K562 (cell line): ENCODE measurements around the gene TMEM72. TPM values are rescaled to one million over a fixed set of nuclear protein-coding genes. Genes with fewer than 3 reads are reported as not detected.

Experiments
- ATAC-seq: fragments of 200-7000 bp; cut with Tn5 transposase; 3 replicates; pipeline ENCODE4 v1.9.1; 2020; ENCODE audit warnings: moderate library complexity
- BruUV-seq: library from RNA; stranded (reverse); fragments of 400-500 nt; replicated peaks from 2 replicates; lab custom pipeline; 2021; lab: Mats Ljungman, UMichigan
- CTCF ChIA-PET: fragments of 300-600 bp; formaldehyde crosslinking; extraction: SDS; loops from one replicate; lab custom pipeline; 2021; ENCODE audit warnings: low intra/inter-chr PET ratio; lab: Yijun Ruan, JAX
- POLR2A ChIA-PET: fragments of 300-600, 350-650 bp; sonication (Branson Sonifier 250); formaldehyde crosslinking; extraction: SDS; loops from one replicate; lab custom pipeline; 2021; ENCODE audit warnings: antibody characterized with exemption, inconsistent platforms; lab: Yijun Ruan, JAX
- DNase-seq, 4 experiments: peaks; one replicate each; pipeline versions ENCODE4 v3.0.0 to v3.0.0-alpha.2; 2011 to 2018; ENCODE audit warnings: low spot score in 3 of 4, mixed read lengths in 3 of 4; ENCODE audit errors: extremely low read depth in 1 of 4
- FAIRE-seq: peaks from 2 replicates; lab custom pipeline; 2011; peaks lifted over from hg19 to GRCh38; lab: Jason Lieb, UNC
- H2AFZ ChIP-seq: 2 replicates; pipeline ENCODE4 v1.6.0; 2011; ENCODE audit warnings: low read depth, low read length, control low read depth, inconsistent platforms
- H3K27ac ChIP-seq: fragments of 200-600 bp; 3 replicates; pipeline ENCODE4 v1.8.0; 2011; ENCODE audit warnings: low read depth, mild to moderate bottlenecking, control low read depth, inconsistent platforms, low read length, moderate library complexity, mixed read lengths; ENCODE audit errors: extremely low read depth
- H3K27me3 ChIP-seq, 2 experiments: fragments of 300-600 bp in 1 of 2; 2 replicates in 1 of 2; 3 replicates in 1 of 2; pipeline versions ENCODE4 v1.6.0 to v1.8.0; 2011; ENCODE audit warnings: inconsistent platforms in 2 of 2, low read length in 2 of 2, mild to moderate bottlenecking in 1 of 2, mixed read lengths in 1 of 2, moderate library complexity in 1 of 2; ENCODE audit not compliant: control insufficient read depth in 2 of 2, insufficient read depth in 2 of 2
- H3K36me3 ChIP-seq: fragments of 300-600 bp; 3 replicates; pipeline ENCODE4 v1.8.0; 2011; ENCODE audit warnings: mild to moderate bottlenecking, low read length, inconsistent platforms; ENCODE audit not compliant: control insufficient read depth, insufficient read depth
- H3K4me1 ChIP-seq, 2 experiments: fragments of 200-600 bp in 1 of 2; replicated peaks in 1 of 2; 2 replicates in 1 of 2; 3 replicates in 1 of 2; pipeline versions ENCODE4 v1.5.1 to v1.8.0; 2011; ENCODE audit warnings: inconsistent platforms in 2 of 2, low read length in 2 of 2, mild to moderate bottlenecking in 1 of 2, mixed read lengths in 1 of 2, moderate library complexity in 1 of 2; ENCODE audit not compliant: control insufficient read depth in 2 of 2, insufficient read depth in 2 of 2
- H3K4me2 ChIP-seq: 2 replicates; pipeline ENCODE4 v1.6.1; 2011; ENCODE audit warnings: low read length, control low read depth, inconsistent platforms, mixed read lengths; ENCODE audit not compliant: insufficient read depth
- H3K4me3 ChIP-seq: fragments of 200-600 bp; sonication (generic), shearing (Covaris generic); 2 replicates; pipeline ENCODE4 v1.5.1; 2016; ENCODE audit warnings: control low read depth, inconsistent platforms
- H3K79me2 ChIP-seq: fragments of 200-600 bp; 3 replicates; pipeline ENCODE4 v1.8.0; 2011; ENCODE audit warnings: low read length, inconsistent platforms; ENCODE audit not compliant: control insufficient read depth, insufficient read depth
- H3K9ac ChIP-seq, 2 experiments: 2 replicates each; pipeline versions ENCODE4 v1.6.0 to v1.6.1; 2011; ENCODE audit warnings: low read depth in 2 of 2, low read length in 2 of 2, control low read depth in 1 of 2, inconsistent platforms in 1 of 2, mild to moderate bottlenecking in 1 of 2, mixed read lengths in 1 of 2; ENCODE audit not compliant: insufficient read depth in 1 of 2
- H3K9me1 ChIP-seq: one replicate; pipeline ENCODE4 v1.6.0; 2011; ENCODE audit warnings: inconsistent platforms, mild to moderate bottlenecking, low read length, moderate library complexity; ENCODE audit not compliant: control insufficient read depth, insufficient read depth
- H3K9me3 ChIP-seq: replicated peaks from 2 replicates; pipeline ENCODE4 v1.5.1; 2011; ENCODE audit warnings: low read depth, low read length, inconsistent platforms; ENCODE audit not compliant: control insufficient read depth, insufficient read depth
- H4K20me1 ChIP-seq: replicated peaks from 2 replicates; pipeline ENCODE4 v1.6.1; 2011; ENCODE audit warnings: low read length, inconsistent platforms, mixed read lengths; ENCODE audit not compliant: control insufficient read depth, insufficient read depth
- PBX2 ChIP-seq, 2 experiments: IDR thresholded peaks in 1 of 2; conservative IDR thresholded peaks in 1 of 2; 2 replicates each; pipeline ENCODE4 v1.6.1; 2016; ENCODE audit warnings: low read depth in 2 of 2, mild to moderate bottlenecking in 1 of 2, missing compliant biosample characterization in 1 of 2, missing genetic modification characterization in 1 of 2, moderate library complexity in 1 of 2
- PKNOX1 ChIP-seq: fragments of 450-650 bp; IDR thresholded peaks from 2 replicates; pipeline ENCODE4 v1.6.1; 2016
- USF2 ChIP-seq: sonication (generic); formaldehyde crosslinking; IDR thresholded peaks from 2 replicates; pipeline ENCODE4 v1.5.0; 2020; ENCODE audit warnings: missing genetic modification reagents
- WGBS: fragments of 100-300 bp; shearing (Covaris generic); methylation state at CpG from one replicate; pipeline ENCODE4 v1.1.6; 2016; ENCODE audit warnings: low coverage, mixed read lengths; ENCODE audit not compliant: insufficient coverage; ENCODE audit errors: missing lambda C conversion rate; 5-methylcytosine and 5-hydroxymethylcytosine counted together
- in situ Hi-C: fragments of 300-500 bp; cut with MboI; formaldehyde crosslinking; loops from 4 replicates; pipeline ENCODE4 v1.15.0; 2018; ENCODE audit warnings: inconsistent platforms, mixed read lengths
- intact Hi-C: fragments of 100-400 bp; cut with micrococcal nuclease; formaldehyde crosslinking; loops from 2 replicates; pipeline ENCODE4 v1.14.2; 2022
- polyA plus RNA-seq, 8 experiments: library from polyadenylated mRNA; depleted of rRNA in 4 of 8; stranded (reverse) in 5 of 8; unstranded in 3 of 8; fragments of >200 nt; fragmentation: Nextera tagmentation in 2 of 8; fragmentation: Illumina TruSeq in 1 of 8; extraction: Ambion mirVana in 2 of 8; extraction: Trizol in 1 of 8; gene quantifications; 2 replicates each; pipeline versions ENCODE4 v1.2.1 to v1.2.3, GENCODE V29; 2011 to 2014; ENCODE audit warnings: inconsistent platforms in 1 of 8, missing spikeins in 1 of 8
- total RNA-seq, 7 experiments: library from RNA; depleted of rRNA in 6 of 7; stranded (reverse); fragments of >200 nt in 6 of 7; fragmentation: Illumina TruSeq in 2 of 7; extraction: Trizol in 2 of 7; gene quantifications; 2 replicates each; pipeline versions ENCODE4 v1.2.1 to v1.2.3, GENCODE V29; 2011 to 2021; ENCODE audit warnings: low replicate concordance in 1 of 7

Gene TMEM72
- total and polyA plus RNA-seq, 9 of the 15 experiments (the other 6 are each of a cell fraction or from before 2014, with no cell fraction given) = not detected

- no peak overlapping the region for H3K4me2 ChIP-seq
- H2AFZ ChIP-seq = no peak overlapping the region
- no peak for ATAC-seq
- peak; percentile 23 for FAIRE-seq
- H3K27me3 ChIP-seq = peaks cover 13 to 27% of the 10 kb centered on the region in 2 experiments; a peak in 4 of 5 replicates
- TF ChIP-seq PKNOX1 (0 out of 2 replicates have a peak, but pooled peaks have one; percentile 8), PBX2 (CRISPR knock-in tag; IDR thresholded peaks at IDR 0.05; ENCODE audit: low read depth) (no peak), PBX2 (tag; conservative IDR thresholded peaks at IDR 0.05; ENCODE audit: low read depth) (peak; percentile 50; the same call in 1 of the 2 replicates), USF2 (CRISPR knock-in tag) (no peak)
- TF ChIP-seq, all 486 proteins: peak for 2
- DNase-seq = no peak
- Histone ChIP-seq H3K4me1 (peaks cover 8 to 16% of the 10 kb centered on the region in 2 experiments; a peak in 4 of 5 replicates), H3K9ac (no peak overlapping the region), H3K9me1 (peaks cover 4% of the 10 kb centered on the region), H3K79me2 (no peaks in the 10 kb centered on the region), H4K20me1 (peaks cover 8% of the 10 kb centered on the region; the same call in 1 of the 2 replicates), H3K9me3 (no peaks in the 10 kb centered on the region), H3K27ac (no peak overlapping the region), H3K36me3 (no peaks in the 10 kb centered on the region), H3K4me3 (no peak overlapping the region)
- CTCF ChIA-PET = no interaction called here
- intact Hi-C loops (no loop called here), in situ Hi-C loops (no loop called here)
- no TSS peak for BruUV-seq
- POLR2A ChIA-PET = no interaction called here
- 35% methylated on average over 7 of the region's 7 CpGs for WGBS
These were observed 49.5 kb downstream of the TMEM72 start for GRCh38 chr10:44960482-44961229.
